GM13977 (cell line): ENCODE data around the gene PARN.
"Not testable (repeated sequence)": the region's sequence is repeated elsewhere in the genome, so short reads cannot be mapped to it uniquely, and the experiment has no call there.

Experiments
- DNase-seq: peaks from one replicate; pipeline ENCODE4 v3.0.0; 2012; ENCODE audit warnings: low spot score
- in situ Hi-C: fragments of 300-500 bp; cut with MboI; formaldehyde crosslinking; loops from one replicate; pipeline ENCODE4 v1.12.0; 2022; ENCODE audit warnings: low sequenced_read_pairs, low pct_unique_long_range_greater_than_20kb, mixed read lengths, inconsistent platforms; ENCODE audit not compliant: unreplicated experiment
- TF ChIP-seq, protein P1 (sequence below): IDR thresholded peaks from 2 replicates; pipeline ENCODE4 v1.5.1; 2012; ENCODE audit warnings: mild to moderate bottlenecking, control low read depth; ENCODE audit not compliant: insufficient read depth; ENCODE audit errors: extremely low read depth, missing control alignments

Gene PARN

DNA sequence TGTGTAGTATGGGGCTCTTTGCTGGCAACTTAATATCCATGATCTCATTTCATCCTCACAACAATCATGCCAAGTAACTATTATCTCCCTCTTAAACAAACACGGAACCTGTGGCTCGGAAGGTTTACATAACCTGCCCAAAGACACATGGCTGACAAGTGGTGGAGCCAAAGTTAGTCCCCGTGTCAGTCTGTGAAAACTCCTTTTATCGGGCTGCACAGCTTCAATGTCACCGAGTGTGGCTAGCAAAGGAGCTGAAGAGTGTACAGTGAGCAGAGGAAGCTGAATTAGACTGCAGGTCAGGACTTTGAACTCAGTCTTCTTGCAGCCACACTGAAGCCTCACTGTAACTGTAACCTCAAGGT, 80.3 kb downstream of the PARN start:
- in situ Hi-C loops: loop anchor here (25.0 kb wide), 1 partner anchor 637 kb away; the partner anchor contains the start of gene ERCC4
- TF ChIP-seq, protein P1, sequence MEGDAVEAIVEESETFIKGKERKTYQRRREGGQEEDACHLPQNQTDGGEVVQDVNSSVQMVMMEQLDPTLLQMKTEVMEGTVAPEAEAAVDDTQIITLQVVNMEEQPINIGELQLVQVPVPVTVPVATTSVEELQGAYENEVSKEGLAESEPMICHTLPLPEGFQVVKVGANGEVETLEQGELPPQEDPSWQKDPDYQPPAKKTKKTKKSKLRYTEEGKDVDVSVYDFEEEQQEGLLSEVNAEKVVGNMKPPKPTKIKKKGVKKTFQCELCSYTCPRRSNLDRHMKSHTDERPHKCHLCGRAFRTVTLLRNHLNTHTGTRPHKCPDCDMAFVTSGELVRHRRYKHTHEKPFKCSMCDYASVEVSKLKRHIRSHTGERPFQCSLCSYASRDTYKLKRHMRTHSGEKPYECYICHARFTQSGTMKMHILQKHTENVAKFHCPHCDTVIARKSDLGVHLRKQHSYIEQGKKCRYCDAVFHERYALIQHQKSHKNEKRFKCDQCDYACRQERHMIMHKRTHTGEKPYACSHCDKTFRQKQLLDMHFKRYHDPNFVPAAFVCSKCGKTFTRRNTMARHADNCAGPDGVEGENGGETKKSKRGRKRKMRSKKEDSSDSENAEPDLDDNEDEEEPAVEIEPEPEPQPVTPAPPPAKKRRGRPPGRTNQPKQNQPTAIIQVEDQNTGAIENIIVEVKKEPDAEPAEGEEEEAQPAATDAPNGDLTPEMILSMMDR: no peak
- no peak for DNase-seq

DNA sequence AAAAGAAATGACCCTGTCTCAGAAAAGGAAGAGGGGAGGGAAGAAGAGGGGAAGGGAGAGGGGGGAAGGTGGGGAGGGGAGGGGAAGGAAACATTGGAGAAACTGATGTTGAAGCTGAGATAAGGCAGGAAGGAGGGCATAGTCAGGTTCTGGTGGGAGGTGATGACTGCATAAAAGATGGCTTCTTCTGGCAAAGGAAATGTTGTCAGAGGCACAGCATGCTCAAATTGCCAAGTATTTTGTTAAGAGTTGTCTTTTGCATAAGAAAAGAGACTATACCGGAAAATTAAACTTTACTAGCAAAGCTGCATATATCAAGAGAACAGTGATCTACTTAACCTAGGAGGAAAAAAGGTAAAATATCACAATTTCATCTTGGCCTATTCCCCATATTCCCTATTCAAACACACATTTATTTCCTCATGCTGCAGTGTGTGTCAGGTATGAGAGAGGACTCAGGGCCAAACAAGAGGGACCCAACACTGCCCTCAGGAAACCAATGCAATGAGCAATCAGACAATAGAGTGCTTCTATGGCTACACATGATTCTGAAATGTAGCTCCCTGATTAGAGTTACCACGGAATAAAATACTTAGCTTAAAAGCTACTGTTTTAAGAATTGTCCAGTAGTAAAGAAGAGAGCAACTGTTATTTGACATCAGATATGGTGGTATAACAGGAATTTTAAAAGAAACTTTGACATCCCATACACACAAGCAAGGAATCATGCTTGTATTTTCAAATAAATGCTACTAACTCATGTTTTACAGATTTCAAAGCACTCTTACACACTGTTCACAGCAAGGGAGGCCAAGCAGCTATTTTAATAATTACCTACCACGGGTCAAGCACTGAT, 80.9 kb downstream of the PARN start:
- in situ Hi-C loops: no loop called here
- TF ChIP-seq, protein P1: no peak
- DNase-seq: no peak

DNA sequence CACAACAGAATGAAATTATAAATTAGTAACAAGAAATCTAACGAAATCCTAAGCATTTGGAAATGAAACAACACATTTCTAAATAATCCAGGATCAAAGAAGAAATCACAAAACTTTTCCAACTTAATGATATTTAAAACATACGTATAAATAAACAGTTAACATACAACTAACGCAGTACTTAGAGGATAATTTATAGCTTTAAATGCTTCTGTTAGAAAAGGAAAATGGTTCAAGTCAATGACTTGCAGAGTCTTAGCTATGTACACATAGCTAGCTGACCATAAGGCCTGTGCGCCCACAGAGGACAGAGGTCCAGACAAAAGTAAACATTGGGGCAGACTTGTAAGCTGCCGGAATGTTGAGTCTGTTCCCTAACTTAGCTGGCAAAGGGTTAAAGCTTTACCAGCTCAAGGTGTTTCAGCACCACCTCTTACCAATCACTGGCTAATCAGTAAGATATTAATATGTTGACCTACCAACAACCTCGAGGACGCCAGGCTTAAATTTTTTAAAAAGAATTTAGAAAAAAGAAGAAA, 84.6 kb downstream of the PARN start:
- no peak for DNase-seq

DNA sequence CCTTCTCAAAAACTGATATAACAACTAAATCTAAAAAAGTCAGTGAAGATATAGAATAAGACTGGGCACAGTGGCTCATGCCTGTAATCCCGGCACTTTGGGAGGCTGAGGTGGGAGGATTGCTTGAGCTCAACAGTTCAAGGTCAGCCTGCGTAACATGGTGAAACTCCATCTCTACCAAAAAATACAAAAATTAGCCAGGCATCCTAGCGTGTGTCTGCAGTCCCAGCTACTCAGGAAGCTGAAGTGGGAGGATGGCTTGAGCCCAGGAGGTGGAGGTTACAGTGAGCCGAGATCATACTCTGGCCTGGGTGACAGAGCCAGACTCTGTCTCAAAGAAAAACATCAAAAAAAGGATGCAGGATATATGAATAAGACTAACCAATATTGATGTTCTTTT, 85.2 kb downstream of the PARN start:
- in situ Hi-C loops, DNase-seq: not testable (repeated sequence)

More for the DNA sequence above, 84.6 kb downstream of the PARN start:
- in situ Hi-C loops: no loop called here
- TF ChIP-seq, protein P1: no peak

DNA sequence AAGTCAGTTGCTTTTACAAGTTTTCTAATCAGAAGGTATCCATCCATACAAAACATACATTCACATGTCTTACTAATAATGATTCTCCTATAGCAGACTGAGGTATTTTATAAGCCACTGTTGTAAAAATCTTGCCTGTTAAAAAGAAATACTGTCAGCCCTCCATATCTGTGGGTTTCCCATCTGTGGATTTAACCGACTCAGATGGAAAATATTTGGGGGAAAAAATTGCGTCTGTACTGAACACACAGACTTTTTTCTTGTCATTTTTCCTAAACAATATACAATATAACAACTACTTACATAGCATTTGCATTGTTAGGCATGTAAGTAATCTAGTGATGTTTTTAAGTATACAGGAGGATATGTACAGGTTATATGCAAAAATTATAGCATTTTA, 90.4 kb downstream of the PARN start:
- DNase-seq: no peak
- TF ChIP-seq, protein P1: no peak
- in situ Hi-C loops: no loop called here

DNA sequence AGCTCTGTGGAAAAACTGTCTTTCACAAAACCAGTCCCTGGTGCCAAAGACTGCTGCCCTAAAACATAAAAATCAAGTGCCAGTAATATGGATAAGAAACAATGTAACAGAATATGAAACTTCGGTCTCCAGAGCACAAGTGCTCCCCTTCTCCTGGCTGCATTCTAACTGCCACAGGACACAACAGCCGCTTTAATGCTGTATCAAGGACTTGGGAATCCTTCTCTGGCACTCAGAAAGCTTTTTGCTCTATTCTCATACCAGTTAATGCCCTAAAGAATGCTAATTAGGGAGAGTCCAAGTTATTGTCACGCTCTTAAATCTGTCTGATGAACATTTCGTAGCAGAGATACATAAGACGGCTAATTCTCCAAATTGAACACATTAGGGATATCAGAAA, 90.9 kb downstream of the PARN start:
- no peak for DNase-seq
- TF ChIP-seq, protein P1: no peak
- in situ Hi-C loops: no loop called here

DNA sequence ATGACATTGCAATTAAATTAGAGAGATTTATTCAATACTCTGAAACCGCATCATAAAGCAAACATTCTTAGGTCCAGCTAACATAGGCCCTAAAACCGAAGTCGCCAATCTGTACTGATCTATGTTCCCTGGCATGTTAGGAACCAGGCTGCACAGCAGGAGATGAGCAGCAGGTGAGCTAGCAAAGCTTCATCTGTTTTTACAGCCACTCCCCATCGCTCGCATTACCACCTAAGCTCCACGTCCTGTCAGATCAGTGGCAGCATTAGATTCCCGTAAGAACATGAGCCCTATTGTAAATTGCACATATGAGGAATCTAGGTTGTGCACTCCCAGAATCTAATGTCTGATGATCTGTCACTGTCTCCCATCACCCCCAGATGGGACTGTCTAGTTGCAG, 91.5 kb downstream of the PARN start:
- TF ChIP-seq, protein P1: no peak
- no peak for DNase-seq
- in situ Hi-C loops: no loop called here
